SU-DHL-6 (cell line): ENCODE data around the gene ABCA13.

Experiments used
- CTCF ChIP-seq: fragments of 200-600 bp; sonication (generic); IDR thresholded peaks from one replicate; pipeline ENCODE4 v1.5.1; 2017; ENCODE audit warnings: antibody characterized with exemption, mild to moderate bottlenecking, low read length, moderate library complexity; ENCODE audit not compliant: insufficient read depth, poor library complexity, severe bottlenecking
- EZH2phosphoT487 ChIP-seq: fragments of 200-600 bp; sonication (generic), shearing (Covaris generic); conservative IDR thresholded peaks from 2 replicates; pipeline ENCODE4 v1.6.1; 2018; ENCODE audit warnings: mild to moderate bottlenecking, antibody characterized with exemption, low read length, moderate library complexity, mixed read lengths

- TF ChIP-seq CTCF = no peak
- TF ChIP-seq EZH2phosphoT487 = no peak
Observed at GRCh38 chr7:48511080-48511479, 339.8 kb downstream of the ABCA13 start.
